Tibial artery (tissue), 4 donors: ENCODE results near the gene RIC1.
"Not testable (repeated sequence)": the region's sequence is repeated elsewhere in the genome, so short reads cannot be mapped to it uniquely, and the experiment has no call there.

Experiments used
- DNase-seq, 2 donors: peaks; one replicate each; pipeline ENCODE4 v3.0.0-alpha.2; 2019
- H3K27ac ChIP-seq, 2 donors: fragments of 200-600 bp; sonication (generic) in 1 of 2; 1 replicate in 1 of 2; 2 replicates in 1 of 2; pipeline ENCODE4 v1.5.1; 2018 to 2019; ENCODE audit warnings: mild to moderate bottlenecking in 1 of 2
- H3K27me3 ChIP-seq, 2 donors: fragments of 200-600 bp; sonication (generic) in 1 of 2; one replicate each; pipeline versions ENCODE4 v1.5.1 to v1.6.0; 2016 to 2019
- H3K36me3 ChIP-seq, 3 donors: fragments of 200-600 bp; sonication (generic) in 2 of 3; one replicate each; pipeline ENCODE4 v1.5.1; 2016 to 2019; ENCODE audit warnings: mild to moderate bottlenecking in 2 of 3
- H3K4me1 ChIP-seq, 4 donors: fragments of 200-600 bp; sonication (generic) in 2 of 4; 1 replicate in 3 of 4; 2 replicates in 1 of 4; pipeline ENCODE4 v1.5.1; 2016 to 2019
- H3K4me3 ChIP-seq, 2 donors: fragments of 200-600 bp; sonication (generic) in 1 of 2; 1 replicate in 1 of 2; 2 replicates in 1 of 2; pipeline ENCODE4 v1.5.1; 2018 to 2019; ENCODE audit warnings: mild to moderate bottlenecking in 2 of 2
- H3K9me3 ChIP-seq, 3 donors: fragments of 200-600 bp; sonication (generic) in 1 of 3; one replicate each; pipeline ENCODE4 v1.5.1; 2016 to 2019
- intact Hi-C: fragments of 100-400 bp; cut with DNase I; formaldehyde crosslinking; loops from one replicate; pipeline ENCODE4 v1.15.0; 2023; ENCODE audit warnings: low total_unique reads
- TF ChIP-seq, protein P1 (sequence below), 2 experiments: fragments of 200-600 bp in 1 of 2; fragments of 450-650 bp in 1 of 2; IDR thresholded peaks; one replicate each; pipeline ENCODE4 v1.5.1; 2017 to 2019; ENCODE audit warnings: antibody characterized with exemption in 2 of 2, mild to moderate bottlenecking in 1 of 2, moderate library complexity in 1 of 2

RIC1 gene

DNA sequence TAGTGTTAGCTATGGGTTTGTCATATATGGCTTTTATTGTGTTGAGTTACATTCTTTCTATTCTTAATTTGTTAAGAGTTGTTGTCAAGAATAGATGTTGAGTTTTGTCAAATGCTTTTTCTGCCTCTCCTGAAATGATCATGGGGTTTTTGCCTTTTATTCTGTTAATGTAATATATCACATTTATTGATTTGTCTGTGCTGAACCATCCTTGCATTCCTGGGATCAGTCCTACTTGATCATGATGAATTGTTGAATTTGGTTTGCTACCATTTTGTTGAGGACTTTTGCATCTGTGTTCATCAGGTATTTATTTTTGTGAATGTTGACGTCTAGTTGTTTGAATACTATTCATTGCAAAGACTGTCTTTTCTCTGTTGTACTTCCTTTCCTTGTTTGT is 23.9 kb downstream of the RIC1 start:
- no peak for DNase-seq
- intact Hi-C loops: no loop called here
- no peak overlapping the region for H3K4me3 ChIP-seq
- H3K36me3 ChIP-seq: peaks cover 0 to 3% (median 3%) of the 10 kb centered on the region in 3 donors
- H3K27me3 ChIP-seq: no peaks in the 10 kb centered on the region
- H3K27ac ChIP-seq: no peak overlapping the region
- H3K9me3 ChIP-seq: peaks cover 7 to 40% (median 16%) of the 10 kb centered on the region in 3 donors
- peaks cover 0 to 4% (median 0%) of the 10 kb centered on the region in 4 donors for H3K4me1 ChIP-seq
- TF ChIP-seq, protein P1, sequence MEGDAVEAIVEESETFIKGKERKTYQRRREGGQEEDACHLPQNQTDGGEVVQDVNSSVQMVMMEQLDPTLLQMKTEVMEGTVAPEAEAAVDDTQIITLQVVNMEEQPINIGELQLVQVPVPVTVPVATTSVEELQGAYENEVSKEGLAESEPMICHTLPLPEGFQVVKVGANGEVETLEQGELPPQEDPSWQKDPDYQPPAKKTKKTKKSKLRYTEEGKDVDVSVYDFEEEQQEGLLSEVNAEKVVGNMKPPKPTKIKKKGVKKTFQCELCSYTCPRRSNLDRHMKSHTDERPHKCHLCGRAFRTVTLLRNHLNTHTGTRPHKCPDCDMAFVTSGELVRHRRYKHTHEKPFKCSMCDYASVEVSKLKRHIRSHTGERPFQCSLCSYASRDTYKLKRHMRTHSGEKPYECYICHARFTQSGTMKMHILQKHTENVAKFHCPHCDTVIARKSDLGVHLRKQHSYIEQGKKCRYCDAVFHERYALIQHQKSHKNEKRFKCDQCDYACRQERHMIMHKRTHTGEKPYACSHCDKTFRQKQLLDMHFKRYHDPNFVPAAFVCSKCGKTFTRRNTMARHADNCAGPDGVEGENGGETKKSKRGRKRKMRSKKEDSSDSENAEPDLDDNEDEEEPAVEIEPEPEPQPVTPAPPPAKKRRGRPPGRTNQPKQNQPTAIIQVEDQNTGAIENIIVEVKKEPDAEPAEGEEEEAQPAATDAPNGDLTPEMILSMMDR (IDR thresholded peaks at IDR 0.05): no peak

DNA sequence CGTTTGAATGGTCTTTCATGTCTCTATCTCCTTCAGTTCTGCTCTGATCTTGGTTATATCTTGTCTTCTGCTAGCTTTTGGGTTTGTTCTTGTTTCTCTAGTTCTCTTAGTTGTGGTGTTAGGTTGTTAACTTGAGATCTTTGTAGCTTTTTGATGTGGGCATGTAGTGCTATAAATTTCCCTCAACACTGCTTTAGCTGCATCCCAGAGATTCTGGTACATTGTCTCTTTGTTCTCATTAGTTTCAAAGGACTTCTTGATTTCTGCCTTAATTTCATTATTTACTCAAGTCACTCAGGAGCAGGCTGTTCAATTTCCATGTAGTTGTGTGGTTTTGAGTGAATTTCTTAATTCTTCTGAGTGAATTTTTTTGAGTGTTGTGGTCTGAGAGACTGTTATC is 33.9 kb downstream of the RIC1 start:
- H3K27ac ChIP-seq, H3K27me3 ChIP-seq, H3K9me3 ChIP-seq, DNase-seq, intact Hi-C loops, H3K4me1 ChIP-seq, H3K4me3 ChIP-seq: not testable (repeated sequence)
- peaks cover 5 to 25% (median 12%) of the 10 kb centered on the region in 3 donors for H3K36me3 ChIP-seq

DNA sequence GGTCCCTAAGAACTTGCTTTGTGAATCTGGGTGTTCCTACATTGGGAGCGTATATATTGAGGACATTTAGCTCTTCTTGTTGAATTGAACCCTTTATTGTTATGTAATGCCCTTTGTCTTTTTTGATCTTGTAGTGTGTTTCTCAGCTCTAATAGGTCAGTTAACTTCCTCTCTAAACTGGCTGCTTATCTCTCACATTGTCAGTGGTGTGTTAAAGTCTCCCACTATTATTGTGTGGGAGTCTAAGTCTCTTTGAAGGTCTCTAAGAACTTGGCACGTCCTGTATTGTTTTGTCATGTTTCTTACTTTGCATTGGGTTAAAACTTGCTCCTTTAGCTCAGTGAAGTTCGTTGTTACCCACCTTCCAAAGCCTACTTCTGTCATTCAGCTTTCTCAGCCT is 36.2 kb downstream of the RIC1 start:
- no peak overlapping the region for H3K4me3 ChIP-seq
- intact Hi-C loops: no loop called here
- H3K4me1 ChIP-seq: no peaks in the 10 kb centered on the region
- H3K27me3 ChIP-seq: no peaks in the 10 kb centered on the region
- TF ChIP-seq, protein P1 (IDR thresholded peaks at IDR 0.05): no peak
- H3K9me3 ChIP-seq: peaks cover 0 to 4% (median 0%) of the 10 kb centered on the region in 3 donors
- no peak overlapping the region for H3K27ac ChIP-seq
- peaks cover 5 to 21% (median 8%) of the 10 kb centered on the region in 3 donors for H3K36me3 ChIP-seq
- no peak for DNase-seq

DNA sequence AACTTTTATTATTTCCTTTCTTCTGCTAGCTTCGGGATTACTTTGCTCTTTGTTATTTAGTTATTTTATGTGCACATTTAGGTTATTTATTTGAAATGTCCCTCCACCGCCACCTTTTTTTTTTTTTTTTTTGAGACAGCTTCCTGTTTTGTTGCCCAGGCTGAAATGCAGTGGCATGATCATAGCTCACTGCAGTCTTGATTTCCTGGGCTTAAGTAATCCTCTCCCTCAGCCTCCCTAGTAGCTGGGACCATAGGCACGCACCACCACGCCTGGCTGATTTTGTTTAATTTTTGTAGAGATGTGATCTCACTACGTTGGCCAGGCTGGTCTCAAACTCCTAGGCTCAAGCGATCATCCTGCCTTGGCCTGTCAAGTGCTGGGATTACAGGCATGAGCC is 38.5 kb downstream of the RIC1 start:
- Histone ChIP-seq H3K4me1 (peaks cover 0 to 11% (median 0%) of the 10 kb centered on the region in 4 donors), H3K27ac (no peak overlapping the region), H3K36me3 (peaks cover 0 to 10% (median 5%) of the 10 kb centered on the region in 3 donors), H3K27me3 (no peaks in the 10 kb centered on the region), H3K4me3 (no peak overlapping the region), H3K9me3 (no peaks in the 10 kb centered on the region)
- no peak for DNase-seq
- intact Hi-C loops: no loop called here
- TF ChIP-seq, protein P1 (IDR thresholded peaks at IDR 0.05): no peak

DNA sequence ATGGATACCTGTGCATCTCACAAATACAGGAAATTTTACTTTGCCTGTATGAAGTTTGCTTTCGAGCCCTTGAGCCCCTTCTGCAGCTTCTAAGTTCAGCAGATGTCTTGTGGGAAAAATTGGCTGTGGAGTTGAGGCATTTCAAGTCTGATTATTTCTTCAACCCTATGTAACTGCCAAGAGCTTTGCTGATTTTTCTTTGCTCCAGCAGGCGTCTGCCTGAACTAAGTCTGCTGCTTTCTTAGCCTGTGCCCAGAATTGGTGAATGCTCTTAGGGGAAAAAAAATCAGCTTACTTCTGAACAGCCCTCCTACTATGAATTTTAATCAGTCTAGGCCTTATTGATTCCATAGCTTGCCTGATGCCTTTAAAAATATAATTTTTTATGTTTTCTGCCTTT is 41.2 kb downstream of the RIC1 start:
- TF ChIP-seq, protein P1 (IDR thresholded peaks at IDR 0.05): no peak
- Histone ChIP-seq H3K27me3 (no peaks in the 10 kb centered on the region), H3K9me3 (no peaks in the 10 kb centered on the region), H3K4me1 (peaks cover 0 to 11% (median 0%) of the 10 kb centered on the region in 4 donors), H3K4me3 (no peak overlapping the region), H3K27ac (no peak overlapping the region), H3K36me3 (peaks cover 0 to 10% (median 5%) of the 10 kb centered on the region in 3 donors)
- DNase-seq: no peak
- intact Hi-C loops: no loop called here

DNA sequence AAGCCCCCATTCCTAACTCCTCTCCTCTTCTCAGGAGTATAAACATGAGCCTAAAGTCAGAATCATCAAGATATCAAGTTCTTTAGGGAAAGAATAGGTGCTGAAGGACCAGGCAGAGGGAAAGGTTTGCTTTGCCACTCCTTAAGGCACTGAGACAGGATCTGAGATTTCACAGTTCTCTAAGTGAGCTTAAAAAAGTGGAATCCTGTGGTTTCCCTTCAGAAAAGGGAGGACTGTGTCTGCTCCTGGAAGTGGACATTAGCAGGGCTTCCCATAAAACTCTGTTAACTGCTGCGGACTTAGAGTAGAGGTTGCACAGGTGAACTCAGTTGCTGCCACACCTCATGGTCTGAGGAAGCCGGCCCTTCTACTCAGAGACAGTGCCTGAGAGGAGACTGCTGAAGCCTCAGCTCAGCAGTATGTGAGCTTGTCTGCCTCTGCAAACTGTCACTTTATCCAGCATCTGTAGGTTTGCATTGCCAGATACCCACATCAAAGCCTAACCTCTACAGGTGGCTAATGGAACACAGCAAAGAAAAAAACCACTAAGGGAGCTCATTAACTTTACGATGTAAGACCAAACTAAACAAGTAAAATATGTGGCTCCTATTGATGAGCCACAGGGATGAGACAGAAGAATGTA is 42.9 kb downstream of the RIC1 start:
- Histone ChIP-seq H3K4me3 (no peak overlapping the region), H3K9me3 (no peaks in the 10 kb centered on the region), H3K27ac (no peak overlapping the region), H3K27me3 (no peaks in the 10 kb centered on the region), H3K4me1 (peaks cover 0 to 11% (median 0%) of the 10 kb centered on the region in 4 donors), H3K36me3 (no peaks in the 10 kb centered on the region)
- intact Hi-C loops: no loop called here
- no peak for DNase-seq
- TF ChIP-seq, protein P1 (IDR thresholded peaks at IDR 0.05): no peak

DNA sequence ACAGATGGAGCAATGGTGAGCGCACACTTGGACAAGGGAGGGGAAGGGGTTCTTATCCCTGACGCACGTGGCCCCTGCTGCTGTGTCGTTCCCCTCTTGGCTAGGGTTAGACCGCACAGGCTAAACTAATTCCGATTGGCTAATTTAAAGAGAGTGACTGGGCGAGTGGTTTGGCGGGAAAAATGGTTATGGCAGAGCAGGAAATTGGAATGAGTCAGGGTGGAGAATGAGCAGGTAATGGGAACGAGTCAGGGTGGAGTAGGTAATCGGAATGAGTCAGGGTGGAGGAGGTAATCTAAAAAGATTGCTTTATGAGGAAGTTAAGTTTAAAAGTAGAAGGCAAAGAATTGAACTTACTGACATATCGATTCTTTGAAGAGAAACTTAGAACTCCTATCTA is 46.1 kb downstream of the RIC1 start:
- peaks cover 0 to 11% (median 0%) of the 10 kb centered on the region in 4 donors for H3K4me1 ChIP-seq
- H3K27me3 ChIP-seq, DNase-seq, H3K4me3 ChIP-seq, H3K36me3 ChIP-seq, H3K27ac ChIP-seq, H3K9me3 ChIP-seq, intact Hi-C loops: not testable (repeated sequence)

DNA sequence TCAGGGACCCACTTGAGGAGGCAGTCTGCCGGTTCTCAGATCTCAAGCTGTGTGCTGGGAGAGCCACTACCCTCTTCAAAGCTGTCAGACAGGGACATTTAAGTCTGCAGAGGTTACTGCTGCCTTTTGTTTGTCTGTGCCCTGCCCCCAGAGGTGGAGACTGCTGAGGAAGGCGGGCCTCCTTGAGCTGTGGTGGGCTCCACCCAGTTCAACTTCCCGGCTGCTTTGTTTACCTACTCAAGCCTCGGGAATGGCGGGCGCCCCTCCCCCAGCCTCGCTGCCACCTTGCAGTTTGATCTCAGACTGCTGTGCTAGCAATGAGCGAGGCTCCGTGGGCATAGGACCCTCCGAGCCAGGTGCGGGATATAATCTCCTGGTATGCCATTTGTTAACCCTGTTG is 54.7 kb downstream of the RIC1 start:
- H3K9me3 ChIP-seq, H3K4me1 ChIP-seq, intact Hi-C loops, H3K4me3 ChIP-seq, H3K27ac ChIP-seq, DNase-seq, H3K36me3 ChIP-seq, H3K27me3 ChIP-seq: not testable (repeated sequence)
